PFSK-1 (cell line): ENCODE results near the gene OXLD1.

Experiments
- POLR2AphosphoS5 ChIP-seq: IDR thresholded peaks from 2 replicates; pipeline ENCODE4 v1.6.1; 2012; ENCODE audit warnings: low read depth, mild to moderate bottlenecking, control low read depth, low read length, moderate library complexity
- SIN3A ChIP-seq: IDR thresholded peaks from 2 replicates; pipeline ENCODE4 v1.6.1; 2012; ENCODE audit warnings: mild to moderate bottlenecking, low read length, moderate library complexity, borderline replicate concordance; ENCODE audit not compliant: insufficient read depth
- TAF1 ChIP-seq: IDR thresholded peaks from 2 replicates; pipeline ENCODE4 v1.6.1; 2012; ENCODE audit warnings: low read length, control low read depth, borderline replicate concordance; ENCODE audit not compliant: insufficient read depth
- TF ChIP-seq, protein P1 (sequence below), 2 experiments: IDR thresholded peaks; 2 replicates each; pipeline versions ENCODE4 v1.6.1 to v1.8.0; 2011 to 2012; ENCODE audit warnings: low read depth in 2 of 2, low read length in 2 of 2, control low read depth in 1 of 2, inconsistent platforms in 1 of 2, mild to moderate bottlenecking in 1 of 2, moderate library complexity in 1 of 2; ENCODE audit not compliant: insufficient read depth in 1 of 2

DNA sequence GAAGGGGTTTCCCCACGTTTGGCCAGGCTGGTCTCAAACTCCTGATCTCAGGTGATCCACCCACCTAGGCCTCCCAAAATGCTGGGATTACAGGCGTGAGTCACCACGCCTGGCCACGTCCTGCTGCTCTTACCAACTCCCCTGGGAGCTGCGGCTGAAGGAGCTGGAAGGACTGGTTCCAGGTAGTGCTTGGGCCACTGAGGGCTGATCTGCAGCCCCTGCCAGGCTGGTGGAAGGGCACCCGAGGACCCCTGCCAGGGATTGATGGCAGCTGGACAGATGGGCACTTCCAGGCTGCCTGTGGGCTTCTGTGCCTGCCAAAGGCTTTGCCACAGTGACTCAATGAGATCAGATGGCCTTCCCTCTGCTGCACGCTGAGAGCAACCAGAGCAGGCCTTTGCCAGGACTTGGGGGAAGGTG lies 2.3 kb downstream of the OXLD1 start:
- TF ChIP-seq, protein P1, sequence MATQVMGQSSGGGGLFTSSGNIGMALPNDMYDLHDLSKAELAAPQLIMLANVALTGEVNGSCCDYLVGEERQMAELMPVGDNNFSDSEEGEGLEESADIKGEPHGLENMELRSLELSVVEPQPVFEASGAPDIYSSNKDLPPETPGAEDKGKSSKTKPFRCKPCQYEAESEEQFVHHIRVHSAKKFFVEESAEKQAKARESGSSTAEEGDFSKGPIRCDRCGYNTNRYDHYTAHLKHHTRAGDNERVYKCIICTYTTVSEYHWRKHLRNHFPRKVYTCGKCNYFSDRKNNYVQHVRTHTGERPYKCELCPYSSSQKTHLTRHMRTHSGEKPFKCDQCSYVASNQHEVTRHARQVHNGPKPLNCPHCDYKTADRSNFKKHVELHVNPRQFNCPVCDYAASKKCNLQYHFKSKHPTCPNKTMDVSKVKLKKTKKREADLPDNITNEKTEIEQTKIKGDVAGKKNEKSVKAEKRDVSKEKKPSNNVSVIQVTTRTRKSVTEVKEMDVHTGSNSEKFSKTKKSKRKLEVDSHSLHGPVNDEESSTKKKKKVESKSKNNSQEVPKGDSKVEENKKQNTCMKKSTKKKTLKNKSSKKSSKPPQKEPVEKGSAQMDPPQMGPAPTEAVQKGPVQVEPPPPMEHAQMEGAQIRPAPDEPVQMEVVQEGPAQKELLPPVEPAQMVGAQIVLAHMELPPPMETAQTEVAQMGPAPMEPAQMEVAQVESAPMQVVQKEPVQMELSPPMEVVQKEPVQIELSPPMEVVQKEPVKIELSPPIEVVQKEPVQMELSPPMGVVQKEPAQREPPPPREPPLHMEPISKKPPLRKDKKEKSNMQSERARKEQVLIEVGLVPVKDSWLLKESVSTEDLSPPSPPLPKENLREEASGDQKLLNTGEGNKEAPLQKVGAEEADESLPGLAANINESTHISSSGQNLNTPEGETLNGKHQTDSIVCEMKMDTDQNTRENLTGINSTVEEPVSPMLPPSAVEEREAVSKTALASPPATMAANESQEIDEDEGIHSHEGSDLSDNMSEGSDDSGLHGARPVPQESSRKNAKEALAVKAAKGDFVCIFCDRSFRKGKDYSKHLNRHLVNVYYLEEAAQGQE (IDR thresholded peaks at IDR 0.05; ENCODE audit: insufficient read depth in 1 of 2, low read depth in 2 of 2, low read length in 2 of 2), result no peak
- TF ChIP-seq SIN3A (no peak), POLR2AphosphoS5 (no peak), TAF1 (no peak)
